CD4-positive, alpha-beta T cell treated with Interleukin-21 for 1 hour (primary cell): ENCODE results near the gene C1orf50.
A peak's percentile ranks its signal among the peaks of the same experiment; 100 is the strongest.

Source experiments
- DNase-seq: peaks from one replicate; pipeline ENCODE4 v3.0.0-alpha.2; 2020

The C1orf50 gene

DNA sequence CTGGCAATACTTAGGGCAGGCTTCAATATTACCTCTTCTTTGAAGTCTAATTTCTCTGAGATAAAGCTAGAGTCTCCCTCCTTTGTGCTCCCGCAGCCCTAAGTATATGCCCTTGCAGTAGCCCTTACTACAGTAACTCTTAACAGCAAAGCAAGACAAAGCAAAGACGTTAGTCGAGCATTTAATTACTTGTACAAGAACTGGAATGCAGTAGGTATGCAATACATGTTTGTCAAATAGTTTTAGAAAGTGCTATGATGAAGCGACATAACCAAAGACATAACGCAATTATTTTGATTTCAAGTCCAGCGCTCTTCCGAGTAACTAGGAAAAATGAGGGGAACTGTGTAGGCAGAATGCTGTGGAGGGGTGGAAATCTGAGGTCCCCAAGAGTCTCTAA is 1.8 kb upstream of the C1orf50 start:
- no peak for DNase-seq

DNA sequence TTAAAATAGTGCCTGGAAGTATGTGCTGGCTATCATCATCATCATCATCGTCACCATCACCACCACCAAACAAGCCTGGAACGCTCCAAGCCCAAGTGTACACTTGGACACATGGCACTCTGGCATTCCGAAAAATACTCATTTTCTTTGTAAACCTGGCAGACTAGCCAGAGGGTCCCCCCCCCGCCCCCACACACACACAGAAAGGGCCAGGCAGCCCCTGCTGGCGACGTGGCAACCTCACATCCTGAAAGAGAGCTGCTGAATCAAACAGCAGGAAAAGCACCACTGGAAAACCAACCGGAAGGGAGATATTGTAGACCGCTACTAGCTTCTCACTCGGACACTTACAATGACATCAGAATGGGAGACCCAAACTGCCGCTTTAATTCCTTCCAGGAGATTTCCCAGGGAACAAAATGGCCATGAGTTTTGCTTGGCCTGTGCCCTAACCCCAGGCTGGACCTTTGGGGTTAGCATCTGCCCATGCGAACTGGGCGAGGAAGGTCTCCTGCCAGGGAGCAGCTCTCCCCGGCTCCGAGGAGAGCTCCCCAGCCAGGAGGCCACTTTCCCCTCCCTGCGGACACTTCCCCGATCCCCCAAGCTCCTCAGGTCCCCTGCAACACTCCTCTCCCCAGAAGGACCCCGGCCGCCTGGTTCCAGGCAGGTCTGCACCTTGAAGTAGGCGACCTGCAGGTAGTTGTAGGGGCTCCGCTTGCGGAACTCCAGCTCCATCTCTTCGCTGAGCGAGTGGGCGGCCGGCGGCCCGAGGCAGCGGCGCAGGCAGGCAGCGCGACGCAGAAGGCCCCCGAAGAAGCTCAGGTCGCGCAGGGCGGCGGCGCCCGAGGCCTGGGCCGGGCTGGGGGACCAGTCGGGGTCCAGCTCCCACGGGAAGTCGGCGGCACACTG is 963 bp upstream of the C1orf50 start:
- peak; percentile 36 for DNase-seq

DNA sequence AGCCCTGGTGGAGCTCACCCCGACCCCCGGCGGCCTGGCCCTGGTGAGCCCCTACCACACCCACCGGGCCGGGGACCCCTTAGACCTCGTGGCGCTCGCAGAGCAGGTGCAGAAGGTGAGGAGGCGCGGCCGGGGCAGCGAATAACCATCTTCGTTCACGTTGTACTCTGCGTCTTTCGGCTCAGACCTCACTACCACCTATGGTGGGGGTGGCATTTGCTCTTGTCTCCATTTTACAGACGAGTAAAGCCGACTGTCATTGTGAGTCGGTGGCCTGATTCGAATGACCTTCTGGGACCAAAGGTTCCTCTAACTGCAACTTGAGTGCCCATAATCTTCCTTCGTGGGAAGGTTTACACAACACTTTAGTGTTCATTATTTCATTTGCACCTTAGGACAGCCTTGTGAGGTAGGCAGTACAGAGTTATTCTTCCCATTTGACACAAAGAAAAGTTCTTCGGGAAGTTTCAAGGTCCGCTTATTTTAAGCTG is 506 bp downstream of the C1orf50 start:
- no peak for DNase-seq

DNA sequence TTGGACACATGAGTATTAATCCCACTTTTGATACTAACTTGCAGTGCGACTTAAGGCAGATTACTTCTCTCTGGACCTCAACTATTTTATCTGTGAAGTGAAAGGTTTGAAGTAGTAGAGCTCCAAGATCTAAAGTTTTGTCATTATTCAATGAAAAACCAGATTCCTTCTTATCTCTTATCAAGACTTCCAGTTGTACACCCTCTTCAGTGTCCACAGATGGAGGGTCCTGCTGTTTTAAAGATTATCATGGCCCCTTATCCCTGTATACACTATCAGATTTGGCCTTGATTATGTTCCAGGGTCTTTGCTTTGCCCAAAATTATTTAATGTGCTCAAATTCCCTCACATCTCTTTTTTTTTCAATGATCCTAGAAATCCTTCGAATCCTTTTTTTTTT is 1.1 kb downstream of the C1orf50 start:
- no peak for DNase-seq

DNA sequence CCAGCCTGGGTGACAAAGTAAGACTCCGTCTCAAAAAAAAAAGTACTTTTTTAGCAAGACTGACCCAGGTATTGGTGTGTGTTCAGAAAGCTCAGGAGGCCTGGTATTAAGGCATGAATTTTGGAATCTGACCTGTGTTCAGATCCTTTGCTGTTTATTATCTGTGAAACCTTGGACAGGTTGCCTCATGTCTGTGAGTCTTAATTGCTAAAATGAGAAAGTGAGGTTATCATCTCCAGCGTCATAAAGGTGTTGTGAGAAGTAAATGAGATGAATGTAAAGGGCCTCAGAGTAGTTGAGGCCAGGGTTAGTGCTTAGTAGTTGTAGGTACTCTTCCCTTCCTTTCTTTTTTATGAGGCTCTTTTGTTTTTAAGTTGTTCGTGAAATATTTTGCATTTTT is 2.8 kb downstream of the C1orf50 start:
- DNase-seq: no peak

DNA sequence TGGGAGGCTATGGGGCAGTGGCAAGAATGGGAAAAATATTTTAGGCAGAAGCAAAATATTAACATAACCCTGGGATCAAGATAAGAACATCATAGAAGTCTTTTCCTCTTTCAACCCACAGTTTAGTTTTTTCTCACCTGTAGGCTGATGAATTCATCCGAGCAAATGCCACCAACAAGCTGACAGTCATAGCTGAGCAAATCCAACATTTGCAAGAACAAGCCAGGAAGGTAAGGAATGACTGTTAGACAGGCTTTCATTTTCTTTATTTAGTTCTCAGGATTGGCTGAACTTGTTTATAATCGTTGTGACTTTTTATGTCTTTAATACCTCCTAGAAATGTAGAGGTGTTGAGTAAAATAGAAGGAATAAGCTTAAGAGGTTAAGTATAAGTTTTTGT is 6.4 kb downstream of the C1orf50 start:
- DNase-seq: no peak

DNA sequence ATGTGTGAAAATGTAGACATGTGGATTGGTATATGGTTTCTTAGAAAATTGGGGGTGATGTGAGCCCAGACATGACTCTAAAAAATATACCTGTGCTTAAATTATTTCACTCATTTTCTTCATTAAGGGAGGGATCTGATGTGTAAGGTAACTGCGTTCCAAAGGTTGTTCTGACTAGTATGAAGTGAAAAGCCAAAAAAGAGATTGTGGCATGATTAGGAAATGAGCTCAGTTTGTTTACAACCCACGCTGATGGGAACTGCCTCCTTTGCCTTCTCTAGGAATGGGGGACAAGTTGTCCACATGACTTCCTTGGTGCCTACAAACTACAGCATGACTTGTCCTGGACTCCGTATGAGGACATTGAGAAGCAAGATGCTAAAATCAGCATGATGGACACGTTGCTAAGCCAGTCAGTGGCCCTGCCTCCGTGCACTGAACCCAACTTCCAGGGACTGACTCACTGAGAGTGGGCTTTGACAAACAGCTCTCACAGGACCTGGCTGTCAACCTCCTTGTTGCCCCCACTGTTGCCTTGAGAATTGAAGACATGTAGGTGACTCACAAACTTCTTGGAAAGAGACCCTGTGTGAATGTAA is 8.0 kb downstream of the C1orf50 start:
- DNase-seq: no peak

DNA sequence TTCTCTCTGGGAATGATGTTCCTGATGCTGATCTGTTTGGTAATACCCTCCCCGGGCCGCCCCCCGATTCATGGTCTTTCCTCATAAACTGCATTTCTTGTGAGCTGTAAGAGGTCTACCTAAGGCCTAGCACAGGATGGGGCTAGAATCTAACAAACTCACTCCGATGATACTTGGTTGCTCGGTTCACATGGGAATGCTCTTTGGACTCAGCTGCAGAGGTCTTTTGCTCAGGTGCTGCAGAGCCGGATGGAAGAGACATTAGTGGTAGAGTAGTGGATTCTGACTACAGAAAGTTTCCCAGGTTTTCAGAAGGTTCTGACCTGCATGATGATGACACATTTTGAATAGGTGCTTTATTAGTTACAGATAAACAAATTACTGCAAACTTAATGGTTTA is 9.5 kb downstream of the C1orf50 start:
- DNase-seq: no peak

DNA sequence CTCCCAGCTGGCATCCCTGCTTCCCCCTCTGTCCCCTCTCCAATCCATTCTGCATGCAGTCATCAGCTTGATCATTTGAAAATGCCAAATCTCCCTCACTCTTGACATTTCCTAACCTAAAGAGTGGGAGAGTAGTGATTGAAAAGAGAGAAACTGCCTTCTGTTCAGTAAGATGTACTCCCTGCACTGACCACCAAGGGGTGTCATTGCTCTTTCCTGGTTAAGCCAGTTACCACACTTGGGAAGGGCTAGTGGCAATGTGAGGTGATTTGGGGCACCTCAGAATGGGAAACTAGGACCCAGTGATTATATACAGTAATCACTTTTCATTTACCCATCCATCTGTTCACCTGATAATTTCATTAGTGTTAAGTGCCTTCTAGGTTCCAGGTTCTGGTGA is 10.8 kb downstream of the C1orf50 start:
- DNase-seq: peak; percentile 49

DNA sequence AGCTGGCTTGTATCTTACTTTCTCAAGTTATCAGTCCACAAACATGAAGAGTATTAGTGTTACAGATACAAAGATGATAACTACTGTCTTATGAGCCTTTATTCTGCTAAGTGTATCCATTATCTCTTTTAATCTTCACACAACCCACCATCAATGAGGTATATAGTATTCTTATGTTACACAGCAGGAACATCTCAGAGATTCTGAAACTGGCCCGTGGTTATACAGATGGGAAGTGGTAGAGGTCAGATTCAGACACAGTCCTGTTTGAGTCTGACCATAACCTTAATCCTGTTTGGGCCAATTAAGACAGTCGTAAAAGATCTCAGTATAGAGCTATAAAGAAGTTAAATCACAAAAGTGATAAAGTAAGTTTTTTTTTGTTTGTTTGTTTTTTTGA is 12.7 kb downstream of the C1orf50 start:
- no peak for DNase-seq

DNA sequence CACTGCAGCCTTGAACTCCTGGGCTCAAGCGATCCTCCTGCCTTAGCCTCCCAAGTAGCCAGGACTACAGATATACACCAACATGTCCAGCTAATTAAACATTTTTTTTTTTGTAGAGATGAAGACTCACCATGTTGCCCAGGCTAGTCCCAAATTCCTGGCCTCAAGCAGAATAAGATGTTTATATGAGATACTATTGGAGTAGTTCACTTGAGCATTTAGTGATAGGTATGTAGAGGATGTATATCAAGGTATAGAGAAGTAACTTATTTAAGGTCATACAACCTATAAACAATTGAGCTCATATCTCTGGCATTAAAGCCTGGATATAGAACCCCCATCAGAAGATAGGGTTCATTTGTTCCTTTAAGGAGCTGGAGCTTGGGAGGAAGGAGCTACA is 13.1 kb downstream of the C1orf50 start:
- DNase-seq: no peak

DNA sequence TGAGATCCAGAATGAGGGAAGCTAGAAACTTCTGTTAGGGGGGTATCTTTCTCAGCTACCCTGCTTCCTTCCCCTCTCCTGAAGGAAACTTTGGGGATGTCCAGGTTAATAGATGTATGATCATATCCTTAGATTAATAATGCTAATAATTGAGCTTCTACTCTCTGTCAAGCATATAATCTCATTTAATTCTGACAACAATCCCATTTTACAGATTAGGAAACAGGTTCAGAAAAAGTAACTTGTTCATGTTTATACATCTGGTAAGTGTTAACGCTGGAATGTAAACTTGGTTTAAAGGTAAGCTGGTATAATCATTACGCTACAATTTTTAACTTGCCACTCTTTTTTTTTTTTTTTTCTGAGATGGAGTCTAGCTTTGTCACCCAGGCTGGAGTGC is 16.0 kb downstream of the C1orf50 start:
- no peak for DNase-seq

DNA sequence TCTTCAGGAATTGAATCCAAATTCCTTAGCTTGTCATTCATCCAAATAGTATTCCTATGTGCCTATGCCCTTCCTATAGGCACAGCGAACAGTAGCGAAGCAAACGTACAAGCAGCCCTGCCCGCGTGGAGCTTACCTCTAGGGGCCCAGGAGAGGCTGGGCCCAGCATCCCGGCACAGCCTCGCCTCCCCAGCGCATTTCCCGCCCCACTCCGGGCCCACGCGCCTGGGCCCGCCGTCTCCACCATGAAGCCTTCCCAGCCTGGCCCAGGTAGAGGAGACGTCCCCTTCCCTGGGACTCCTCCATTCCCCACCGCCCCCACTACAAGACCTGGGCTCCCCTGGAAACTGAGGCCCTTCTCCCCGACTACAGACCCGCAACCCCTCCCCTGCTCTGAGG is 17.5 kb downstream of the C1orf50 start:
- no peak for DNase-seq

DNA sequence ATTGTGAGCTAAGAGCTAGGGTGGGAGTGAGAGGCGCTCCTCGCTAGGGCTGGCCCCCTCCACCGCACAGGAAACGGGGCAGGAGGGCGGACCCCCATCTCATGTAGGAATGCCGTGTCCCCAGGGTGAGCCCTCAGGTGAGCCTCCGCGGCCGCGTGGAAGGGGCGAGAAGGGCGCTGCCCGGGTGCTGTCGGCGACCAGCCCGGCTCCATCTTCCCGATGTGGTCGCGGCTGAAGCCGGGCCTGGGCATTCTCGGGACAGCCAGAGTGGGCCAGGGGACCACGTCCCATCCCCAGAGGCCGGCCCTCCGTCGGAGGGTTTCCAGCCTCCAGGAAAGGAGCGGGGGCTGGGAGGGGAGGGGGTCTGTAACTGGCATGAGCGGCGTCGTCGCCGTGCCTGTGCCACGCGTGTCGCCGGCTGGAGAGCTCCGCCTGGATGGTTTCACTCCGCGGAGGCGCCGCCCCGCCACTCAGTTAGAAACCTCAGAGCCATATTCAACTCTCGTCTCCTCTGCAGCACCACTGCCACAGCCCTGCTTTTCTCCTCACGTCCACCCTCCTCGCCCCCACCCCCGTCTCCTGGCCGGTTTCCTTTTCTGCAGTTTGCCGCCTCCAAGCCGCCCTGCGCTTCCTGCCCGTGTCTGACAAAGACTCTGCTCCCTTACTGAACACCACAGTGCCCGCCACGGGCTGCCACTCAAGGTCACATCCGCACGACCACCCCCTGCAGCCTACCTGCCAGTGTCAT is 18.1 kb downstream of the C1orf50 start, which contains the start of gene TMEM269:
TMEM269 (plus strand) TSS at position 46 of the 748 bp plus-strand sequence. CDS start 4,903 bp downstream, outside the sequence.
- peak; percentile 33 for DNase-seq

DNA sequence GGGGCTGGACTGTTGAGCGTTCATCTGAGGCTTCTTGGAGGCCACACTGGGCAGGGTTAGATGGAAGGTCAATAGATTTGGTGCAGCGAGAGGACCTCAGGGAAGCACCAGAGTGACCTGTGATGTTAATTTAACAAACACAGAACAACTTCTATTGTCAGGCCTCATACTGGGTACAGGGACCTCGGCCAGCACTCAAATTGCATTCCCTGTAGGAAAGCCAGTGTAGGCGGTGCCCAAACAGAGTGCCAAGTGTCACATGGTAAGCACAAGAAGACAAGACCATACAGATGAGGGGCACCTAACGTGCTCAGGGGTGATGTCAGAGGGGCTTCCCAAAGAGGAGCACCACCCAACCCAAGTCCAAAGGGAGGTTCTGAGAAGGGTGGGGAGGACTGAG is 19.0 kb downstream of the C1orf50 start:
- DNase-seq: no peak

DNA sequence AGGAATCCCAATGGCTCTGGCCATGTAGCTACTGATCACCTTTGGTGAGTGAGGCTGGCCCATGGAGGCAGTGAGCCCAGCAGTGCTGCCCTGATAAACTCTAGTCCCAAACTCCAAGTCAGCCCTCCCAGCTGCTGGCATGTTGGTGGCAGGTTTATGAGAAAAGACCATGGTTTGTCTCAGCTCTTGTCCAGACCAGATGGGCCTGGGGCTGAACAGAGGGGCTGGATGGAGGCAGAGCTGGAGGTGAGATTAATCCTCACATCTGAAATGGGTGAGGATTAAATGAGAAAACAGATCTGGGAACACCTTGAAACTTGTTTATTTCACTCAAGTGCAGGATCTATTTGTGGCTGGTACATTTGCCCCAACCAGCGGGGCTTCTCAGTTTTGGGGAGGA is 21.0 kb downstream of the C1orf50 start:
- no peak for DNase-seq

DNA sequence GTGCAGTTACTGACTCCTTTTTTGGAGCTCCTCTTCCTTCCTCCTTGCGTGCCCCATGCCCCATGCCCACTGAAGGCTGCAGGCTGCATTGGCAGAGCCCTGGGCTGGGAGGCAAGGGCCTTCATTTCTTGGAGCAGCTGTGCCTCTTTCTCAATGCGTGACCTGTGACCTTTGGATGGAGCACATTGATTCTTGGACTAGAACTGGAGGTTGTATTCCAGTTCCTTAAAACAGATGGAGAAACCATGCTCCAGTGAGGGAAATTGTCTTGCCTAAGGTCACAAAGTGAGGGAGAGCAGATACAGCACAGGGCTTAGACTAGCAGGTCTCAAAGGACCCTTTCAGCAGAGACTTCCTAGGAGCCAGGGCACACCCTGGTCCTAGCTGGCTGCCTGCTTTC is 26.8 kb downstream of the C1orf50 start:
- no peak for DNase-seq

DNA sequence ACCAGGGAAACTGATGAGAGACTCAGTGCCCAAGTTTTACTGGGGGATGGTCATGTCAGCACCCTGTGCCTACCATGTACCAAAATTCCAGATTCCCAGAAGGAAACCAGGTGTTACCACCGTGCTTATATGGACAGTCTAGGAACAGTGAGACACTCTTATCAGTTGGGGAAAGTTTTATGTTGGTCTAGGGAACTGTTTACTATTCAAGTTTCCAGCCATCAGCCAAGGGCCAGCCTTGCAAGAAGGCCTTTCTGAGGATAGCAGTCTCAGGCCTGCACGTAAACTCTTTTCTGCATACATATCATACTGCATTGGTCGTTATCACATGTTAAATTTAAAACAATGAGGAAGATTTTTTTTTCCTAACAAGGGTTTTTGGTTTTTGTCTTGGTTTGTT is 30.4 kb downstream of the C1orf50 start:
- no peak for DNase-seq

DNA sequence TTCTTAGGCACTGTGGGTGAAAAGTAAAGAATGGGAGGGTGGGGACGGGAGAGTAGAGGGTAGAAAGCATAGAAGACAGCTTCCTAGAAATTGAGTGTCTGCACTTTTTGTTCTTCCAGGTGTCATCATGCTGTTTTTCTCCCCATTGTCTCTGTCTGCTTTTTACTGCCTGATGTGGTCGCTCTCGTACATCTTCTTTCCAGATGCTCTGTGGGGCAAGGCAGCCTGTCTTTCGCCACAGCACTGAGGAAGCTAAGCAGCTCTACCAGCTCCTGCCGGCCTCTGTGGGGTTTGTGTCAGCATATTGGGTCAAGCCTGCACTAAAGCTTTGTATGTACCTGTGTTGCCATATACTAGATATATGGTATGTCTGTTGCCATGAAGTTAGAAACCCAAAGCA is 30.9 kb downstream of the C1orf50 start:
- DNase-seq: no peak

DNA sequence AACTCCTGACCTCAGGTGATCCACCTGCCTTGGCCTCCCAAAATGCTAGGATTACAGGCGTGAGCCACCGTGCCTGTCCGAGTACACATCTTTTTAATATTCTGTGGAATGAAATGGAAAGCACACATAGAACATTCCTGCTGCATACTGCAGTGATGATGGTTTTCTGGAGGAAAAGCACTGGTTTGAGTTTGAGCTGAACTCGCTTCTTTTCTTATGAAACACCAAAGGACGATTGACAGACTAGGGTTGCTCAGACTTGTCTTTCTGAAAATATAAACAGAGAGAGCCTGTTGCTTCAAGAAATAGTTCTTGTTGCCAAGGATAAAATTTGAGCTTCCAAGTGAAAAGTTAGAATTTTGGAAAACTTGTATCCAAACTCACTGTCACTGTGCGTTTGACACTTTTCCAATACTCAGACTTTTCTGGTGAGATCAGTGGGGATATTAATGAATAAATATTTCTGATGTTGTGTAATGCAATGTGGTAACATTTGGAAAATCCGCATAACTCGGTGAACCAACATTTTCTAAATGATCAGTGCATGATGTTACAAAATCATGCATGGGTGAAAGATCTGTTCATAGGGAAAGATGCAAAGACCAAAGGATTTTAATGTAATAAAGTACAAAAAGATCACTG is 34.9 kb downstream of the C1orf50 start:
- no peak for DNase-seq

DNA sequence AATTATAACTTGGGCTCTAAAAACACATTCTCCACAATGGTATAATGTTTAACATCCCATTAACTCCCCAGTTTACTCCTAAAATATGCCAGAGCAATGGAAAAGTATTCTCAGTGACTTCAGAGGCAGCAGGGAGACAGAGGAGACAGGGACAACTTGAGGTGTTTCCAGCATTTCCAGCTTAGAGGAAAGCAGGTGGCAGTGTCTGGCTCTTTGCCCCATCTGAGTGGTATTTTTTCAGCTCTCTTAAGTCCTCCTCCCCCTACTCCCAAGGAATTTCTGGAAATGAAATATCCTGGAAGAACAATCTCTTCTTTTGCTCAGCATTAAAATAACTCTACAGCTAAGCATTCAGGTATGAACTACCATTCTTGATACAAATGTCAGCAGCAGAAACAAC is 39.1 kb downstream of the C1orf50 start:
- DNase-seq: no peak

DNA sequence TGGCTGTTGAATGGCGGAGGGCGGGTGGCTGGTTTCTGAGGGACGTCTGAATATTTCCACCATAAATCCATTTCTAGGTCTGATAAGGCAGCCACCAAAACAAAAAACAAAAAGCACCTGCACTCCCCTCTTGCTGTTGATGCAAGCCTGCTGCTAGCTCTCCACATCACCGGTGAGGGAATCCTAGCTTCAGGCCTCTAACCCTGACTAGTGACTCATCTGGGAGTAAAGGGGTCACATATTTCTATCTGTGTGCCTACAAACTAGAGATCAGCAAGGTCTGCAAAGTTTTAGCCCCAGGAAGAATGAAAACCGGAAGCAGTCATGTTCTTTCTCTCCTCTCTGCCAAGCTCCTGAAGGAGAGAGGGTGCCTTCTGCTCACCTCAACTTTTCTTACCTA is 39.5 kb downstream of the C1orf50 start:
- DNase-seq: no peak

DNA sequence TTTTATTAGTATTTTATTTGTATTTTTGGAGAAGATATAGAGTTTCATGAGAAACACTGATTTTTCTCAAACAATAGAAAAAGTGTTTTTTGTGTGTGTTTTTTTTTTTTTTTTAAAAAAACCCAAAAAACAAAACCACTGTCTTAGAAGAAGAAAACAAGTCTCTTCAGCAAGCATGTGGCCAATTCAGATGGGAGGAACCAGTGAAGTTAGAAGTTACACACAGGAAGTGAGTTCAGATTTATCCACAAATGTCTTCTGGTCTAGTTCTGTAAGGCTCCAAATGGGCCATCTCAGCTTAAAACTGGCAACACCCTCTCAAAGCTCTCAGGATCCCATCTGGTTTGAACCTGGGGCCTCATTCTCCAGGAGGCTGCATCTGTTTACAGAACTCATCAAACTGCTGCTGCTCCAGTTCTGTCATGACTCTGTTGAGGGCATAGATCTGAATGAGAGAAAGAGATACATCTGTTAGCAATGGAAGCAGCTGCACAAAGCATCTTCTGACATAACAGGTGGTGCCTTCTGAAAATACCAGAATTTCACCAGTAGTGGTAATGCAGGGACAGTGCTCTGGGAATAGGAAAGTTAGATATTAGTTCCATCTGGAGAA is 40.1 kb downstream of the C1orf50 start:
- DNase-seq: no peak
